ENCODE measurements around the gene PAX7. TPM values are rescaled to one million over a fixed set of nuclear protein-coding genes. Genes with fewer than 3 reads are reported as not detected.

The PAX7 gene
- total RNA-seq, 1 donor from 2014 or later: 0.05 TPM

GRCh38 chr1:18710002-18710401 is 79.4 kb downstream of the PAX7 start:
- no peaks in the 10 kb centered on the region for H3K79me2 ChIP-seq (ENCODE audit: insufficient read depth, low read length)
- DNase-seq (ENCODE audit: low read depth): no peak
- H3K9me3 ChIP-seq (ENCODE audit: insufficient read depth, low read depth, low read length): no peaks in the 10 kb centered on the region
- H3K9me3 Mint-ChIP-seq (ENCODE audit: unreplicated experiment): no peaks in the 10 kb centered on the region
- H3K27me3 Mint-ChIP-seq (ENCODE audit: low read depth, unreplicated experiment): peaks cover 83% of the 10 kb centered on the region
- H3K27ac Mint-ChIP-seq (ENCODE audit: unreplicated experiment): no peak overlapping the region
- H3K27ac ChIP-seq (ENCODE audit: low read depth, low read length): no peak overlapping the region
- no peaks in the 10 kb centered on the region for H3K4me1 ChIP-seq (ENCODE audit: insufficient read depth, low read length)
- no peak overlapping the region for H3K4me3 Mint-ChIP-seq (ENCODE audit: unreplicated experiment)
- H3K4me2 ChIP-seq (ENCODE audit: low read length): no peak overlapping the region
- no peaks in the 10 kb centered on the region for H3K36me3 Mint-ChIP-seq (ENCODE audit: low read depth, unreplicated experiment)
- H3K36me3 ChIP-seq (ENCODE audit: insufficient read depth, low read length): no peaks in the 10 kb centered on the region
- H3K9ac ChIP-seq (ENCODE audit: low read length): no peak overlapping the region
- no peaks in the 10 kb centered on the region for H3K27me3 ChIP-seq (ENCODE audit: insufficient read depth, low read length)
- no peak for FAIRE-seq
- no peak overlapping the region for H2AFZ ChIP-seq (ENCODE audit: low read depth, low read length)
- TF ChIP-seq CTCF (IDR thresholded peaks at IDR 0.05; ENCODE audit: insufficient read depth, low read depth, low read length): no peak
- TF ChIP-seq EZH2 (IDR thresholded peaks at IDR 0.05; ENCODE audit: insufficient read depth, low read length): no peak
- no peaks in the 10 kb centered on the region for H3K4me1 Mint-ChIP-seq (ENCODE audit: low read depth, unreplicated experiment)
- no peaks in the 10 kb centered on the region for H4K20me1 ChIP-seq (ENCODE audit: insufficient read depth, low read length)
- H3K4me3 ChIP-seq (ENCODE audit: insufficient read depth, low read depth, low read length): no peak overlapping the region

- Histone ChIP-seq H3K4me2 (ENCODE audit: low read length) (no peak overlapping the region), H3K27ac (ENCODE audit: low read depth, low read length) (no peak overlapping the region), H3K79me2 (ENCODE audit: insufficient read depth, low read length) (no peaks in the 10 kb centered on the region), H3K9ac (ENCODE audit: low read length) (no peak overlapping the region), H3K27me3 (ENCODE audit: insufficient read depth, low read length) (peaks cover 9% of the 10 kb centered on the region), H2AFZ (ENCODE audit: low read depth, low read length) (no peak overlapping the region), H4K20me1 (ENCODE audit: insufficient read depth, low read length) (no peaks in the 10 kb centered on the region), H3K4me1 (ENCODE audit: insufficient read depth, low read length) (no peaks in the 10 kb centered on the region), H3K9me3 (ENCODE audit: insufficient read depth, low read depth, low read length) (no peaks in the 10 kb centered on the region), H3K4me3 (ENCODE audit: insufficient read depth, low read depth, low read length) (no peak overlapping the region), H3K36me3 (ENCODE audit: insufficient read depth, low read length) (no peaks in the 10 kb centered on the region)
- no peaks in the 10 kb centered on the region for H3K9me3 Mint-ChIP-seq (ENCODE audit: unreplicated experiment)
- no peaks in the 10 kb centered on the region for H3K36me3 Mint-ChIP-seq (ENCODE audit: low read depth, unreplicated experiment)
- FAIRE-seq (no peak), DNase-seq (ENCODE audit: low read depth) (no peak)
- no peak overlapping the region for H3K27ac Mint-ChIP-seq (ENCODE audit: unreplicated experiment)
- H3K4me3 Mint-ChIP-seq (ENCODE audit: unreplicated experiment): no peak overlapping the region
- no peaks in the 10 kb centered on the region for H3K4me1 Mint-ChIP-seq (ENCODE audit: low read depth, unreplicated experiment)
- TF ChIP-seq CTCF (IDR thresholded peaks at IDR 0.05; ENCODE audit: insufficient read depth, low read depth, low read length): no peak
- no peak for TF ChIP-seq EZH2 (IDR thresholded peaks at IDR 0.05; ENCODE audit: insufficient read depth, low read length)
- peaks cover 81% of the 10 kb centered on the region for H3K27me3 Mint-ChIP-seq (ENCODE audit: low read depth, unreplicated experiment)
Observed at GRCh38 chr1:18711003-18711402, 80.4 kb downstream of the PAX7 start.

- H3K9ac ChIP-seq (ENCODE audit: low read length): no peak overlapping the region
- Mint-ChIP-seq H3K27ac (ENCODE audit: unreplicated experiment) (no peak overlapping the region), H3K9me3 (ENCODE audit: unreplicated experiment) (no peaks in the 10 kb centered on the region), H3K36me3 (ENCODE audit: low read depth, unreplicated experiment) (no peaks in the 10 kb centered on the region), H3K27me3 (ENCODE audit: low read depth, unreplicated experiment) (peaks cover 83% of the 10 kb centered on the region), H3K4me3 (ENCODE audit: unreplicated experiment) (no peak overlapping the region), H3K4me1 (ENCODE audit: low read depth, unreplicated experiment) (peaks cover 4% of the 10 kb centered on the region)
- no peak for TF ChIP-seq EZH2 (IDR thresholded peaks at IDR 0.05; ENCODE audit: insufficient read depth, low read length)
- no peak for TF ChIP-seq CTCF (IDR thresholded peaks at IDR 0.05; ENCODE audit: insufficient read depth, low read depth, low read length)
- no peaks in the 10 kb centered on the region for H3K79me2 ChIP-seq (ENCODE audit: insufficient read depth, low read length)
- no peaks in the 10 kb centered on the region for H3K9me3 ChIP-seq (ENCODE audit: insufficient read depth, low read depth, low read length)
- FAIRE-seq (no peak), DNase-seq (ENCODE audit: low read depth) (no peak)
- no peaks in the 10 kb centered on the region for H3K36me3 ChIP-seq (ENCODE audit: insufficient read depth, low read length)
- H3K4me1 ChIP-seq (ENCODE audit: insufficient read depth, low read length): no peaks in the 10 kb centered on the region
- no peak overlapping the region for H2AFZ ChIP-seq (ENCODE audit: low read depth, low read length)
- H3K27me3 ChIP-seq (ENCODE audit: insufficient read depth, low read length): peaks cover 9% of the 10 kb centered on the region
- no peak overlapping the region for H3K4me3 ChIP-seq (ENCODE audit: insufficient read depth, low read depth, low read length)
- H3K27ac ChIP-seq (ENCODE audit: low read depth, low read length): no peak overlapping the region
- H4K20me1 ChIP-seq (ENCODE audit: insufficient read depth, low read length): no peaks in the 10 kb centered on the region
- H3K4me2 ChIP-seq (ENCODE audit: low read length): no peak overlapping the region
Observed at GRCh38 chr1:18711536-18712251, 81.0 kb downstream of the PAX7 start.

All from astrocyte (in vitro differentiated cells and primary cell).